Suprapubic skin (tissue), 4 donors: ENCODE measurements around the gene TJAP1. TPM values are rescaled to one million over a fixed set of nuclear protein-coding genes. Genes with fewer than 3 reads are reported as not detected.

ENCODE experiments used
- DNase-seq, 2 donors: peaks; one replicate each; pipeline ENCODE4 v3.0.0-alpha.2; 2019; ENCODE audit warnings: low spot score in 2 of 2
- H3K27ac ChIP-seq: fragments of 200-600 bp; sonication (generic); one replicate; pipeline ENCODE4 v1.5.1; 2019
- H3K27me3 ChIP-seq: fragments of 200-600 bp; sonication (generic); one replicate; pipeline ENCODE4 v1.5.1; 2019
- H3K36me3 ChIP-seq: fragments of 200-600 bp; sonication (generic); one replicate; pipeline ENCODE4 v1.5.1; 2019
- H3K4me1 ChIP-seq: fragments of 200-600 bp; sonication (generic); one replicate; pipeline ENCODE4 v1.5.1; 2019
- H3K4me3 ChIP-seq: fragments of 200-600 bp; sonication (generic); one replicate; pipeline ENCODE4 v1.5.1; 2019; ENCODE audit warnings: mild to moderate bottlenecking
- H3K9me3 ChIP-seq: fragments of 200-600 bp; sonication (generic); one replicate; pipeline ENCODE4 v1.5.1; 2019
- EP300 ChIP-seq: sonication (generic); formaldehyde crosslinking; IDR thresholded peaks from one replicate; pipeline ENCODE4 v1.6.1; 2017; ENCODE audit warnings: antibody characterized with exemption
- POLR2A ChIP-seq, 2 donors: fragments of 450-650 bp; IDR thresholded peaks; one replicate each; pipeline ENCODE4 v1.6.1; 2017; ENCODE audit warnings: antibody characterized with exemption in 2 of 2, mild to moderate bottlenecking in 2 of 2, moderate library complexity in 2 of 2
- POLR2AphosphoS5 ChIP-seq, 3 donors: sonication (generic); formaldehyde crosslinking; IDR thresholded peaks; one replicate each; pipeline ENCODE4 v1.6.1; 2017; ENCODE audit warnings: antibody characterized with exemption in 3 of 3
- WGBS: methylation state at CpG from one replicate; pipeline ENCODE4 v1.1.5; 2018; 5-methylcytosine and 5-hydroxymethylcytosine counted together
- total RNA-seq, 4 donors: library from RNA; depleted of rRNA; stranded (reverse); fragments of >200 nt; gene quantifications; one replicate each; pipeline ENCODE4 v1.1.0, GENCODE V29; 2016
- TF ChIP-seq, protein P1 (sequence below), 2 donors: fragments of 200-600 bp in 1 of 2; fragments of 450-650 bp in 1 of 2; sonication (generic) in 1 of 2; IDR thresholded peaks; one replicate each; pipeline ENCODE4 v1.5.1; 2016 to 2019; ENCODE audit warnings: antibody characterized with exemption in 2 of 2, mild to moderate bottlenecking in 1 of 2, moderate library complexity in 1 of 2

TJAP1 gene
- total RNA-seq, 4 donors from 2014 or later: 17.8 to 32.4 (median 30.6) TPM

GRCh38 chr6:43494321-43494720, 17.0 kb downstream of the TJAP1 start:
- WGBS: 91% methylated on average over 6 of the region's 6 CpGs
- Histone ChIP-seq H3K4me1 (peaks cover 72% of the 10 kb centered on the region), H3K36me3 (peaks cover 10% of the 10 kb centered on the region), H3K27ac (peak overlapping the region; percentile 43), H3K27me3 (no peaks in the 10 kb centered on the region), H3K4me3 (no peak overlapping the region), H3K9me3 (no peaks in the 10 kb centered on the region)
- TF ChIP-seq EP300: no peak
- TF ChIP-seq, protein P1, sequence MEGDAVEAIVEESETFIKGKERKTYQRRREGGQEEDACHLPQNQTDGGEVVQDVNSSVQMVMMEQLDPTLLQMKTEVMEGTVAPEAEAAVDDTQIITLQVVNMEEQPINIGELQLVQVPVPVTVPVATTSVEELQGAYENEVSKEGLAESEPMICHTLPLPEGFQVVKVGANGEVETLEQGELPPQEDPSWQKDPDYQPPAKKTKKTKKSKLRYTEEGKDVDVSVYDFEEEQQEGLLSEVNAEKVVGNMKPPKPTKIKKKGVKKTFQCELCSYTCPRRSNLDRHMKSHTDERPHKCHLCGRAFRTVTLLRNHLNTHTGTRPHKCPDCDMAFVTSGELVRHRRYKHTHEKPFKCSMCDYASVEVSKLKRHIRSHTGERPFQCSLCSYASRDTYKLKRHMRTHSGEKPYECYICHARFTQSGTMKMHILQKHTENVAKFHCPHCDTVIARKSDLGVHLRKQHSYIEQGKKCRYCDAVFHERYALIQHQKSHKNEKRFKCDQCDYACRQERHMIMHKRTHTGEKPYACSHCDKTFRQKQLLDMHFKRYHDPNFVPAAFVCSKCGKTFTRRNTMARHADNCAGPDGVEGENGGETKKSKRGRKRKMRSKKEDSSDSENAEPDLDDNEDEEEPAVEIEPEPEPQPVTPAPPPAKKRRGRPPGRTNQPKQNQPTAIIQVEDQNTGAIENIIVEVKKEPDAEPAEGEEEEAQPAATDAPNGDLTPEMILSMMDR (IDR thresholded peaks at IDR 0.05): no peak
- no peak for TF ChIP-seq POLR2A (IDR thresholded peaks at IDR 0.05)
- TF ChIP-seq POLR2AphosphoS5 (IDR thresholded peaks at IDR 0.05): no peak
- no peak for DNase-seq

DNA sequence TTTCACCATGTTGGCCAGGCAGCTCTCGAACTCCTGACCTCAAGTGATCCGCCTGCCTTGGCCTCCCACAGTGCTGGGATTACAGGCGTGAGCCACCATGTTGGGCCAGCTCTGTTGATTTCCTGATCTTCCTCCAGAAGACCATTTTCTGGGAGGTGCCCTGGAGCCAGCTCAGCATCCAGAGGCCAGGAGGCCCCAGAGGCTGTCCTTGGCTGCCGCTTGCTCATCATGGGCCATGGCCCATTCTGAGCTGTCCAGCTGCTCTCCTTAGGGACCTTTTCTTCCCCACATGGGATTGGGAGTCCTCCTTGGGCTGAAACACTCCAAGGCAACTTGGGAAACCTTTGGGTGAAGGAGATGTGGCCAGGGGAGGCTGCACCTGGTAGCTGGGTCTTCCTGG, 17.4 kb downstream of the TJAP1 start:
- H3K9me3 ChIP-seq: no peaks in the 10 kb centered on the region
- no peak for TF ChIP-seq POLR2AphosphoS5 (IDR thresholded peaks at IDR 0.05)
- TF ChIP-seq POLR2A (IDR thresholded peaks at IDR 0.05): no peak
- TF ChIP-seq, protein P1 (IDR thresholded peaks at IDR 0.05): no peak
- TF ChIP-seq EP300: no peak
- H3K4me1 ChIP-seq: peaks cover 70% of the 10 kb centered on the region
- H3K27me3 ChIP-seq: no peaks in the 10 kb centered on the region
- DNase-seq: no peak
- peaks cover 14% of the 10 kb centered on the region for H3K36me3 ChIP-seq
- H3K27ac ChIP-seq: peak overlapping the region; percentile 77
- H3K4me3 ChIP-seq: no peak overlapping the region
- 87% methylated on average over 4 of the region's 4 CpGs for WGBS

GRCh38 chr6:43495409-43495941, 18.1 kb downstream of the TJAP1 start:
- DNase-seq: no peak
- Histone ChIP-seq H3K9me3 (no peaks in the 10 kb centered on the region), H3K36me3 (peaks cover 22% of the 10 kb centered on the region), H3K27me3 (no peaks in the 10 kb centered on the region), H3K4me1 (peaks cover 66% of the 10 kb centered on the region), H3K27ac (peak overlapping the region; percentile 77), H3K4me3 (no peak overlapping the region)
- TF ChIP-seq POLR2AphosphoS5 (IDR thresholded peaks at IDR 0.05) (no peak), EP300 (no peak), POLR2A (IDR thresholded peaks at IDR 0.05) (no peak)
- TF ChIP-seq, protein P1 (IDR thresholded peaks at IDR 0.05): no peak
- WGBS: 42% methylated on average over 3 of the region's 4 CpGs

- no peak for DNase-seq
- H3K4me1 ChIP-seq: peaks cover 63% of the 10 kb centered on the region
- peak overlapping the region; percentile 77 for H3K27ac ChIP-seq
- WGBS: 43% methylated on average over 6 of the region's 18 CpGs
- no peaks in the 10 kb centered on the region for H3K9me3 ChIP-seq
- peaks cover 32% of the 10 kb centered on the region for H3K36me3 ChIP-seq
- H3K4me3 ChIP-seq: no peak overlapping the region
- TF ChIP-seq EP300: no peak
- TF ChIP-seq, protein P1 (IDR thresholded peaks at IDR 0.05): peak; percentile 38 to 59
- H3K27me3 ChIP-seq: no peaks in the 10 kb centered on the region
Measured at GRCh38 chr6:43496370-43497128, 19.2 kb downstream of the TJAP1 start.

- no peaks in the 10 kb centered on the region for H3K27me3 ChIP-seq
- H3K4me3 ChIP-seq: no peak overlapping the region
- 67% methylated on average over 6 of the region's 6 CpGs for WGBS
- H3K4me1 ChIP-seq: peaks cover 58% of the 10 kb centered on the region
- H3K36me3 ChIP-seq: peaks cover 33% of the 10 kb centered on the region
- H3K27ac ChIP-seq: peak overlapping the region; percentile 77
- DNase-seq: no peak
- TF ChIP-seq, protein P1 (IDR thresholded peaks at IDR 0.05): no peak
- TF ChIP-seq POLR2A (IDR thresholded peaks at IDR 0.05) (no peak), POLR2AphosphoS5 (IDR thresholded peaks at IDR 0.05) (no peak)
- H3K9me3 ChIP-seq: no peaks in the 10 kb centered on the region
Measured at GRCh38 chr6:43497129-43497396, 19.7 kb downstream of the TJAP1 start.
